AG09319 (cell line): Measurements from ENCODE around the gene DLL1.

ENCODE experiments used
- DNase-seq: peaks from one replicate; pipeline ENCODE4 v3.0.0-alpha.2; 2010; ENCODE audit warnings: low read depth; ENCODE audit errors: extremely low read depth
- TF ChIP-seq, protein P1 (sequence below): IDR thresholded peaks from 2 replicates; pipeline ENCODE4 v1.5.1; 2011; ENCODE audit warnings: low read depth, mild to moderate bottlenecking, inconsistent platforms, low read length, moderate library complexity

Gene DLL1

GRCh38 chr6:170294813-170295509 is 4.1 kb upstream of the DLL1 start:
- DNase-seq, result no peak
- TF ChIP-seq, protein P1, sequence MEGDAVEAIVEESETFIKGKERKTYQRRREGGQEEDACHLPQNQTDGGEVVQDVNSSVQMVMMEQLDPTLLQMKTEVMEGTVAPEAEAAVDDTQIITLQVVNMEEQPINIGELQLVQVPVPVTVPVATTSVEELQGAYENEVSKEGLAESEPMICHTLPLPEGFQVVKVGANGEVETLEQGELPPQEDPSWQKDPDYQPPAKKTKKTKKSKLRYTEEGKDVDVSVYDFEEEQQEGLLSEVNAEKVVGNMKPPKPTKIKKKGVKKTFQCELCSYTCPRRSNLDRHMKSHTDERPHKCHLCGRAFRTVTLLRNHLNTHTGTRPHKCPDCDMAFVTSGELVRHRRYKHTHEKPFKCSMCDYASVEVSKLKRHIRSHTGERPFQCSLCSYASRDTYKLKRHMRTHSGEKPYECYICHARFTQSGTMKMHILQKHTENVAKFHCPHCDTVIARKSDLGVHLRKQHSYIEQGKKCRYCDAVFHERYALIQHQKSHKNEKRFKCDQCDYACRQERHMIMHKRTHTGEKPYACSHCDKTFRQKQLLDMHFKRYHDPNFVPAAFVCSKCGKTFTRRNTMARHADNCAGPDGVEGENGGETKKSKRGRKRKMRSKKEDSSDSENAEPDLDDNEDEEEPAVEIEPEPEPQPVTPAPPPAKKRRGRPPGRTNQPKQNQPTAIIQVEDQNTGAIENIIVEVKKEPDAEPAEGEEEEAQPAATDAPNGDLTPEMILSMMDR, result no peak

- TF ChIP-seq, protein P1, result no peak
- no peak for DNase-seq
These were observed 3.4 kb upstream of the DLL1 start for GRCh38 chr6:170294298-170294730.

DNA sequence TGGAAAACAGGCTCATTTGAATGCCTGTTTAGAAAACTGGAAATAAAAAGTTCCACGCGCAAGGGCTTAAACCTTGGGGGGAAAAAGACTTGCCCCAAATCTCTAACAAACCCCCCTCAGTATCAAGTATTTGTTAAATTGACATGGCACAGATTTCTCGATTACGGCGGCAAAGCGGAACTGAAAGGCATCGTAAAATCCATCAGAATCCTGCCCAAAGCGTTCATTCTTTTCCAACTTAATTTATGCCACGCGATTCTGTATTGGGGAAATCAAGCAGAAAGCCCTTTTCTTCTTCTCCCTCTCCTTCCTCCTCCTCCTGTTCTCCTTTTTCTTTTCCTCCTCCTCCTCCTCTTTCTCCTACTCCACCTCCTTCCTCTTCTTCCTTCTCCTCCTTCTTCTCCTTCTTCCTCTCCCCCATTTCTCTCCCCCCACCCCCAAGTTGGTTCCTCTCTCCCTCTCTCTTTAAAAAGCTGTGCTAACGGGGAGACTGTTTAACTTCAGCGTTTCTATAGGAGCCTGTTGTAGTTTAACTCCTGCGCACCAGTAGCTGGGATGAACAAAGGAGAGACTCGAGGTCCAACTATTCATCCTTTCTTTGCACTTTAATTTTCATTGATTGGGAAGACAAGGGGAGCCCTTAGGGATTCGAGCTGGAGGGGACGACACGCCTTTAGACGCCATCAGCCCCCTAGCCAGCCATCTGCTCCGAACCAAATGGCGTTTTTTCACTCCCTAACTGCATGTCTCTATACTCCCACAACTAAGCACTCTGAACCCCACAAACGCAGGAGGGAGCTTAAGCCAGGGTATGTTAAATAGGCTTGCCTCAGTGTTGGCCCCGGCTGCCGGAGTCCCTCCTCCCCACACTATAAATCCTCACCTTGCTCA is 2.7 kb upstream of the DLL1 start:
- DNase-seq, result no peak

DNA sequence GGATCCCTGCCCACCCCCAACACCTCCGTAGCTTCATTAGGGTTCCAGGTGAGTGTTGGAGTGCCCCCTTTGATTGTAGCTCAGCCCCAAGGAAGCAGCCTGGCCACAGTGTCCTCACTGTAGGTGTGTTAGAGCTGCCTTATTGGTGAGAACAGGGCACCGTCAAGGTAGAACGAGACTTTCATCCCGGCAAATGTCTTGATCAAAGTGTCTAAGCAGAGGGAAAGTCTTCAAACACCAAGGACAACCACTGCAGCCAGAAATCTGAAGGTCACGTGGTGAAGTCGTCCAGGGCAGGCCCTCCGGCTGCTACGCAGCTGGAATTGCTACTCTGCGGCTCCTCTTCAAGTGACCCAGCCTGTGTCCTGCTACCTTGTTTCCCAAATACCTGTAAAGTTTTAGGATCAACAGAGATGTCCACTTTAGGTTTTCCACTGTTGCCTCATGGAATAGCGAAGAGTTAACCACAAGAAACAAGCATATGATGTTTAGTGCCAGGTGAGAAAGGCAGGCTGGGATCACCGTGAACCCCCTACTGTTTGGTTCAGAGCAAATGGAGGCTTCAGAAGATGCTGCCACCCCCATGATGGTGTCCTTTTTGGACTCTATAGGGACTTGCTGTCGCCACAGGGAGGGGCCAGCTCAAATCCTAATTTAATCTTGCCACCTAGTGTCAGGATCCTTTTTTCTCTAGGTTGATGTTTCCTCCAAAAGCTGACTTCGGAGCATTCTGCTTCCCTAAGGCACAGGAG is 1.7 kb upstream of the DLL1 start:
- no peak for DNase-seq
- TF ChIP-seq, protein P1, result no peak; the same call in none of the 2 replicates

More for the DNA sequence above, 2.7 kb upstream of the DLL1 start:
- TF ChIP-seq, protein P1, result no peak

GRCh38 chr6:170292111-170292406 is 1.2 kb upstream of the DLL1 start:
- DNase-seq, result no peak
- TF ChIP-seq, protein P1, result no peak

GRCh38 chr6:170291271-170292110 is 613 bp upstream of the DLL1 start:
- TF ChIP-seq, protein P1, result no peak; the same call in 1 of the 2 replicates
- no peak for DNase-seq
